Activated CD8-positive, alpha-beta memory T cell treated with anti-CD3 and anti-CD28 coated beads, Interleukin-2, amount 50 U/mL, for 24 hours (primary cell): ENCODE measurements around the gene LANCL1.

Source experiments
- DNase-seq: peaks from one replicate; pipeline ENCODE4 v3.0.0-alpha.2; 2020; ENCODE audit errors: extremely low read depth

The LANCL1 gene

GRCh38 chr2:210389856-210390255, 86.7 kb downstream of the LANCL1 start:
- no peak for DNase-seq

- DNase-seq, result no peak
Observed at GRCh38 chr2:210388148-210388547, 88.4 kb downstream of the LANCL1 start.

GRCh38 chr2:210387074-210387473, 89.5 kb downstream of the LANCL1 start:
- DNase-seq, result no peak
